GM21390 (cell line): ENCODE results near the gene PGLYRP2.

ENCODE experiments used
- ATAC-seq: cut with Tn5 transposase; IDR thresholded peaks from one replicate; pipeline ENCODE4 v1.9.1; 2021; ENCODE audit not compliant: unreplicated experiment

PGLYRP2 gene

DNA sequence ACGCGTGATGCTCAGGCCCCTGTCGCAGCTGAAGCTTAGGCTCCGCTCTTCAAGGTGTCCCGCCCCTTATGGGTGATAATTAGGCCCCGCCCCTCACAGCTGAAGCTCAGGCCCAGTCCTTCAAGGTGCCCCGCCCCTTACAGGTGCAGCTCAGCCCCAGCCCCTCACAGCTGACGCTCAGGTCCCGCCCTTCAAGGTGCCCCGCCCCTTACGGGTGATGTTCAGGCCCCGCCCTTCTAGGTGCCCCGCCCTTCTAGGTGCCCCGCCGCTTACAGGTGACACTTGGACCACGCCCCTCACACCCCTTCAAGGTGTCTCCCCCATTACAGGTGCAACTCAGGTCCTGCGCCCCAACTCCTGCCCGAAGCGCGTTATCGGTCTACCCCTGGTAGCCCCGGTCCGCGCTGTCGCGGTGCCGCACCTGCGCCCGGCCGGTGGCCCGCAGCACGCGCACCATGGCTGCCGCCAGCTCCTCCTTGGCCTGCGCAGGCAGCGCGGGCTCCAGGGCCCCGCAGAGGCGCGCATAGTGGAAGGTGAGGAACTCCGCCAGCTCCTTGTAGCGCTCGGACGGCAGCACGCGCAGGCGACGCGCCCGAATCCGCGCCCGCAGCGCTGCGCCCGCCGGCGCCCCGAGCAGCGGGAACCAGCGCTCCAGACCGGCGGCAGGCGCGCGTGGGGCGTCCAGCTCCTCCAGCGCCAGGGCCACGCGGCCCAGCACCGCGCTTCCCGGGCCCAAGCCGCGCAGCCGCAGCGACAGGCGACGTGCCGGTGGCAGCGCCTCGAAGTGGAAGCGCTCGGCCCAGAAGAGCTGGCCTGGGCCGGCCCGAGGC, 22.2 kb downstream of the PGLYRP2 start:
- no peak for ATAC-seq

- no peak for ATAC-seq
Observed at GRCh38 chr19:15456441-15456840, 22.9 kb downstream of the PGLYRP2 start.

DNA sequence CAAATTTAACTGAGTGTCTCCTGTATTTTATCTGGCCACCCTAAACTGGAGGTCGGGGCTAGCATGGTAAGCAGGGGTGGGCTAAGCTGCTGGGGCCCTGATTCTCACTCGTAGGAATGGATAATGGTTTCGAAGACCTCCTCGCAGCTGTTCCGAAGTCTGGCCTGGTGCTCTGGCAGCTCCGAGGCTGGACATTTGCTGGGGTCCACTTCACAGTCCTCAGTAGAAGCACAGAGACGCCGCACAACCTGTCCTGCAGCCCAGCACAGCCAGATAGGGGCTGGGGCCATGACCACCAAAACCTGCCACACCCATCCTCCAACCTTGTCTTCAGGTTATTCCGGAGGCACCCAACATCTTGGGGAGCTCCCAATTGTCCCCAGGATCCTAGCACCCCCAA, 23.3 kb downstream of the PGLYRP2 start:
- ATAC-seq = no peak

DNA sequence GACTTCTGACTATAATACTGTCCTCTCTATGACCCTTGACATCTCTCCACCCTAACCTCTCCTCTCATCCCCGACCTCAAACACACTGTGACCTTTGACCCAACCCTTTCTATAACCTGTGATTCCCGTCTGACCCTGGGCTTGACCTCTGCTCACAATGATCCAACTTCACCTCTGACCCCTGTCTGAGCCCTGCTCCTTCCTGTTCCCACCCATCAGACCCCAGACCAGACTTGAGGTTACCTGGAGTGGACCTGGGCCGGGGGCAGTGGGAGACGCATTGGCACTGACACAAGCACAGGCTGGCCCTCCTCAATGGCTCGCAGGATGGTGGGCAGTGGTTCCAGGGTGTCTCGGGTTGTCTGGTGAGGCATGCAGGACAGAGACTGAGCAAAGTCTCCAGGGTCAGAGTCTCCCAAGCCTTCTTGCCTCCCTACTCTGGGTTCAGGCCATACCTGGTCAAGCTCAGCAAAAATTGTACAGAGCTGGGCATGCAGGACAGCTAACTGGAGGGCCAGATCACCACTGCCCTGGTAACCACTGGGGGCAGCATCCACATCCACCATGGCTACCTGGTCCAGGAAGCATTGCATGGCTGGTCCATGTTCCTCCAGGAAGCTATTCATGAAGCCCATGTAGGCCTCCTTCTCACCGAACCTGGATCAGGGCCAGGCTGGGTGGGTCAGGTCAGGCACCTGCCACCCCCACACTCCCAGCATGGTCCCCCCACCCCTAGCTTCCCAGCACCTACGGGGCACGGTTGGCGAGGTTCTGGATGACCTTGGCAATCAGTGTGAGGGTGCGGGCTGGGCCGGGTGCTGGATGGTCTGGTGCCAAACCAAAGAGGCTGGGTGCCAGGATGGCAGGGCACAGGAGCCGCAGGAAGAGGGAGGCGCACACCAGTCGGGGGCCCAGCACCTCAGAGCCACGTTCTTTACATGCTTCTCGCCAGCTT, 25.1 kb downstream of the PGLYRP2 start:
- ATAC-seq = no peak

DNA sequence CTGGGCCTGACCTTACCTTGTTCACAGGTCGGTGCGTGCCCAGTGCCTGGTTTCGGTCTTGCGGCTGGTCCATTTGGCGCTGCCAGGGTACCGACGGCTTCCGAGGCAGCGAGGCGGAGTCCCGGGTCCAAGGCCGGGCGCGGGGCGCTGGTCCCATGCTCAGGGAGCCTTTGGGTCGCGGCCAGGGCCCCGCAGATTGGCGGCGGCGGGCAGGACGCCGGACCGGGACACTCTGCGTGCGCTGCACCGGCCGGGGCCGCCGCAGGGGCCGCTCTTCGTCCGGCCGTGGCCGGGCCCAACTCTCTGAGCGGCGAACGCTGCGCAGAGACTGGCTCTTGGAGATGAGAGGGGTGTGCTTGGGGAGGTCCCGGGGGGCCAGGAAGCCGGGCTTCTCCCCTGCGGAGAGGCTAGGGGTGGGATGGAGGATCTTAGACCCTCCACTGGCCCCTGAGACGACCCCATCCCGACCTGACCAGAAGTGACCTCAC, 26.2 kb downstream of the PGLYRP2 start:
- ATAC-seq = no peak

GRCh38 chr19:15452111-15453047, 26.9 kb downstream of the PGLYRP2 start:
- ATAC-seq = no peak

DNA sequence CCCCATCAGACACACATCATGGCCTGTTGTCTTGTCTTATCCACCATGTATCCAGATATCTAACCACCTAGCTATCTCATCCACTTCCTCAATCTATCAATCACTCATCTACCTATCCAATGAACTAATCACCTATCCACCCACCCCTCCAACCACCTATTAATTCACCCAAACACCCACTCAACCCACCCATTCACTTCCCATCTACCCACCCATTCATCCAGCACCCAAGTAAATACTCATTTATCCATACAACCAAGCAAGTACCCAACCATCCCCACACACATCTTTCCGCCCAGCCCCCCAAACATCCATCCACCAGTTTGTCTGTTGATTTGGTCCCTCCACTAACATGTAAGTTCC, 28.8 kb downstream of the PGLYRP2 start:
- ATAC-seq = no peak

GRCh38 chr19:15449620-15450527, 29.4 kb downstream of the PGLYRP2 start, which contains the start of gene WIZ:
WIZ (minus strand) TSS chr19:15449956; CDS start chr19:15448307, 1,649 bp downstream.
- no peak for ATAC-seq

DNA sequence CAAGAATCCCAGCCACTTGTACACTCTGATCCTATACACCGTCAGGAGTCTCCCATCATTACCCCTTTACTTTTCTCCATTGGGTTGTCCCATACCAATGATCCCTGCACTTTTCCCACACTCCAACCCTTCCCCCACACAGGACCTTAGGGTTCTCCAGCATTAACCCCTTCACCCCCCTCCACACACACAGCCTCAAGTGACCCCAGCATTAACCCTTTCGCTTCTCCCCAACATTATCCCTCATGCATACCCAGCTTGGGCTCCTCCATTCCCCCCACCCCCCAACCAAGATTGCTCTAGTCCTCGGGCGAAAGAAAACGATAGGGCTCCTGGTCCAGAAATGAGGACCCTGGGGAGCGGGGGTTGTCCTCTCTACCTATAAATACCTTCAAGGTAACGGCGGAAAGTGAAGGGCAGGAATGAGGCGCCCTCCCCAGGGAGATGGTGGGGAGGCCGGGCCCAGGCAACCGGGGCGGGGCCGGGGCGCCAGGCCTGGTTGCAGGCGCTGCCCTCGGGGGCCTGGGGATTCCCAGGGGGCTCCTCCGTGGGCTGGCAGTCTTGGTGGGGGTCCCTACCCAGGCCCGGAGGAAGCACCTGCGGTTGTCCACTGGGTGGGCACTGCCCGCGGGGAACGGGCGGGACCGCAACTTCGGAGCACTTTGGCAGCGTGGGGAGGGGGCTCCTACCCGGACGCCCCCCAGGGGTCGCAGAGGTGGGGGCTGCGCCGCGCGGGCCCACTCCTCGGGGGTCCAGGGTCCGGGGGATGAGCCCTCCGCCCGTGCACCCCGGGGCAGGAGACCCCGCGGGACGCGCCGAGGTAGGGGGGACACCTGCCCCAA, 30.3 kb downstream of the PGLYRP2 start:
- ATAC-seq = no peak

DNA sequence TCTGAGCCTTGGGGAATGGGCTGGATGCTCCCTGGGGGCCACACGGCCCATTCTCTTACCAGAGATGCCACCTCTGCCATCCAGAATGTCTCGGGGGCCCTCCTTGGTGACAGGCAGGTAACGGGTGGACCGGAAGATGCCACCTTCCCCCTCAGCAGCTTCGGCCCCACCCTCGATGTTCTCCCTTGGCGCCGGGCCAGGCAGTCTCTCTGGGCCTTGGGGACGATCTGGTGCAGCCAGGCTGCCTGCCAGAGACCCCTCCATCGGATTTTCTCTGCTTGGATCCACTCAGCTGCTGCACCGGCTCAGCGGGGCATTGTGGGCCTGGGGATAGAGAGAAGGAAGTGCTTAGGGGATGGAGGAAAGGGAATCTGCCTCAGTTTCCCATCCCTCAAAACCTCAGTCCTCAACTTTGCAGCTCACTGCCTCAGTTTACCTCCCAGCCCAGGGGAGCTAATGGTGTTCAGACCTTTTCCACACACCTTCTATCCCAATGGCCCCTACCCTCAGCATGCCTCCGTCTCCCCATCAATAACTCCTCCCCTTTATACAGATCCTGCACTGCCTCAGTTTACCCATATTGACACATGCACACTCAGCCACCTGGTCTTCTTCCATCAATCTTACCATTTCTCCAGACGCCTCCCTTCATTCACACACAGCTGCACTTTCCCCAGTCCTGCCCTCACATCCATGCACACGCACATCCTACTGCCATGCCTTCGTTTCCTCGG, 31.1 kb downstream of the PGLYRP2 start:
- ATAC-seq = no peak

- no peak for ATAC-seq
Observed at GRCh38 chr19:15447057-15447456, 32.2 kb downstream of the PGLYRP2 start.

GRCh38 chr19:15445807-15446376, 33.4 kb downstream of the PGLYRP2 start:
- ATAC-seq = no peak

- ATAC-seq = no peak
Observed at GRCh38 chr19:15445227-15445605, 34.1 kb downstream of the PGLYRP2 start.

DNA sequence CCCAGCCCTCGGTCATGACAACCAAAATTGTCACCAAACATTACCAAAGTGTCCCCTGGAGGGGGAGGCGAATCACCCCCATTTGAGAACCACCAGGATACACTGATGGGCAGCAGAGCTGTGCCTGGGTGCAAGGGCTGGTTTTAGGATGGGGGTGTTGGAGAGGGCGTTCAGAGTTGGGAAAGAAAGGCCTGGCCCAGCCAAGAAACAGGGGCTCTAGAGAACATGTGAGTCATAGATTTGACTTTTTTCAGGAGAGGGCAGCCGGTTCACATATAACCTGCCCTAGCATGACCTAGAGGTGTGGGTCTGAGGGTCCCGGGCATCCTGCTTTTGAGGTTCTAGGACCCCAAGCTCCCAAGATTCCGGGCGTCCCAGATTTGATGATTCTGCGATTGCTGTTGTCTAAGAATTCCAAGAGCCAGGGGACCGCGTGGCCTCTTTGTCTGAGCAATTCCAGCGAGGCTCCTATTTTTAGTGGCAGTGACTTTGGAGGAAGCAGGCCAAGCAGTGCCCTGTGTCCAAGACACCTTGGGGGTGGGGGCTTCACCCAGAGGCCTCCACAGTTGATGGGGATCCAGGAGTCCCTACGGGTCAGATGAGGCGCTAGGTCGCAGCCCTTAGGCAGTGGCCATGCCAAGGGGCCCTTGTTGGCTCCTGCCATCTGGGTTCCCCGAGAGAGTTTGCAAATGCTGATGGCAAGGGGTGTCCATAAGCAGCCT, 34.6 kb downstream of the PGLYRP2 start:
- ATAC-seq = no peak

DNA sequence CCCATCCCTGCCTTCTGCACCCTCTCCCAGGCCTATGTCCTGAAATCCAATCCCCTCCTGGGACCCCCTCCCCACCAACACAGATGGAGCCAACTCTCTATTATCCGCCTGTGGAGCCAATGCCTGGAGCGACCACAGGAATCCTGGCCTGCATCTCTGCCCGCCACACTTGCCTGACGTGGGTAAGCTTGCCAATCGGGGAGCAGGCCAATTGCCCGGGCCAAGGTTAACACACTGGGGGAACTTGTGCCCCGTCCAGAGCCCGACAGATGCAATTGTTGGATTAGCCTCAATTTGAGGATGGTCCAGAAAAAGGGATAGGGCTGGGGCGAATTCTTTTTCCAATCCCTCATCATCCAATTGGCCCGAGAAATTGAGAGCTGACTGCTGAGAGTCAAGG, 35.5 kb downstream of the PGLYRP2 start:
- no peak for ATAC-seq

DNA sequence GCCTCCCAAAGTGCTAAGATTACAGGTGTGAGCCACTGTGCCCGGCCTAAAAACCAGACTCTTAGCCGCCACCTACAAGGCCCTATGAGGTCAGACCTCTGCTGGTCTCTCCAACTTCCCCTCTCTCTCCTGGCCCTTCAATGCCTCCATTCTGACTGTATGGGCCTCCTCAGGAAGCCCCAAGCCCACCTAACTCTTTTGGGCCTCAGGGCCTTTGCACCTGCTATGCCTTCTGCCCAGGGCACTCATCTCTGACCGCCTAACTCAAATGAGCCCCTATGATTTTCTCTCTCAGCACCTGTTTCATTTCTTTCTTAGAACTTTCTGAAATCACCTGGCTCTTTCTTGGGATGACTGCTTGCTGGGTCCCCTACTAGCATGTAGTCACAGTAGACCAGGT, 36.0 kb downstream of the PGLYRP2 start:
- ATAC-seq = no peak
